VCaP (cell line): ENCODE measurements around the gene DGLUCY.

ENCODE experiments used
- H3K27ac ChIP-seq: fragments of 450-650 bp; 2 replicates; pipeline ENCODE4 v1.5.1; 2017
- CTCF ChIP-seq: fragments of 450-650 bp; conservative IDR thresholded peaks from 2 replicates; pipeline ENCODE4 v1.5.1; 2017; ENCODE audit warnings: mild to moderate bottlenecking, moderate library complexity

The DGLUCY gene

GRCh38 chr14:91163316-91163715, 49.4 kb downstream of the DGLUCY start:
- no peak for TF ChIP-seq CTCF
- peak overlapping the region; percentile 77 for H3K27ac ChIP-seq

GRCh38 chr14:91164676-91165075, 50.8 kb downstream of the DGLUCY start:
- peak overlapping the region; percentile 77 for H3K27ac ChIP-seq
- TF ChIP-seq CTCF = no peak

- H3K27ac ChIP-seq = no peak overlapping the region
- no peak for TF ChIP-seq CTCF
Measured at GRCh38 chr14:91167380-91167770, 53.5 kb downstream of the DGLUCY start.

- TF ChIP-seq CTCF = no peak
- H3K27ac ChIP-seq = no peak overlapping the region
Measured at GRCh38 chr14:91169951-91170350, 56.1 kb downstream of the DGLUCY start.

- H3K27ac ChIP-seq = no peak overlapping the region
- TF ChIP-seq CTCF = no peak
Measured at GRCh38 chr14:91170504-91171121, 56.7 kb downstream of the DGLUCY start.

GRCh38 chr14:91171291-91171690, 57.4 kb downstream of the DGLUCY start:
- H3K27ac ChIP-seq = no peak overlapping the region

GRCh38 chr14:91173221-91173670, 59.4 kb downstream of the DGLUCY start:
- H3K27ac ChIP-seq = no peak overlapping the region
- TF ChIP-seq CTCF = peak; percentile 93

More at GRCh38 chr14:91171291-91171690, 57.4 kb downstream of the DGLUCY start:
- no peak for TF ChIP-seq CTCF
